Stimulated activated CD8-positive, alpha-beta memory T cell treated with anti-CD3 and anti-CD28 coated beads, Interleukin-15, amount 100 ng/mL, for 48 hours (primary cell): ENCODE measurements around the gene RALBP1.

Experiments
- DNase-seq, 2 donors: peaks; one replicate each; pipeline ENCODE4 v3.0.0-alpha.2; 2020; ENCODE audit warnings: low read depth in 2 of 2

The RALBP1 gene

DNA sequence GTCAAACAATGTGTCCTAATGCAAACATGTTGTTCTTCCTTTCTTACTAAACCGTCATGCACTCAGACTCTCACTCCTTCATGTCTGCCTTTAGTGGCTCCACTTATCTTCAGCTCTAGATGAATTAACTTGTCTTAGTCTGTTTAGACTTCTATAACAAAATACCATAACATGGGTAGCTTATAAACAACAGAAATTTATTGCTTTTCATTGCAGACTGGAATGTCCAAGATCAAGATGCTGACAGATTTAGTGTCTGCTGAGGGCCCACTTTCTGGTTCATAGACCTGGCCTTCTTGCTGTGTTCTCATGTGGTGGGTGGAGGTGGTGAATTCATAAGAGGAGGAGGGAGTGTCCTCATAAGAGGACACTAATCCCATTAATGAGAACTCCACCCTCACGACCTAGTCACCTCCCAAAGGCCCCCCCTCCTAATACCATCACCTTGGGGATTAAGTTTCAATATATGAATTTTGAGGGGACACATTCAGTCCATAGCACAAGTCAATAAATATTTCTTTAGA, 32.3 kb downstream of the RALBP1 start:
- DNase-seq, result no peak

DNA sequence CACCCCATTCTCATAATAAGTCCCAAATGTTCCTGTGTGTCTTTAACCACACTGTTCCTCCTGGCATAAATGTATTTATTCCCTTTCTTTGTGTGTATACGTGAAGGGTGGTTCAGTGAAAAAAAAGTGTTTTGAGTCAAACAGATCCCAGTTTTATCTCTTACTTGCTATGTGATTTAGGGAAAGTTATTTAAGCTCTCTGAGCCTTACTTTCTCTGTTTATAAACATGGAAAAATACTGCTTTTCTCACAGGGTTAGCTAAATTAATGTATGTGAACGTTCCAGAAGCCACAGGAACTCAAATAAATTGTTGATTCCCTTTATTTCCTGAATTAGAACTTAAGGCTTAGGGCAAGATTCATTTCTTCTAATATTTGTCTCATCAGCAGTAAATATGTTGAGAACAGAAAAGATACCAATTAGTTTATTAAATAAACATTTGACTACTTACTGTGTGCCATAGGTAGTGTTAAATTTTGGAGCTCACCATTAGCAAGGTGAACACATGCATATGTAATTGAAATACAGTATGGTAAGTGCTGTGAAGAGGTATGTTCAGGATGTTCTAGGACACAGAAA, 33.2 kb downstream of the RALBP1 start:
- no peak for DNase-seq

DNA sequence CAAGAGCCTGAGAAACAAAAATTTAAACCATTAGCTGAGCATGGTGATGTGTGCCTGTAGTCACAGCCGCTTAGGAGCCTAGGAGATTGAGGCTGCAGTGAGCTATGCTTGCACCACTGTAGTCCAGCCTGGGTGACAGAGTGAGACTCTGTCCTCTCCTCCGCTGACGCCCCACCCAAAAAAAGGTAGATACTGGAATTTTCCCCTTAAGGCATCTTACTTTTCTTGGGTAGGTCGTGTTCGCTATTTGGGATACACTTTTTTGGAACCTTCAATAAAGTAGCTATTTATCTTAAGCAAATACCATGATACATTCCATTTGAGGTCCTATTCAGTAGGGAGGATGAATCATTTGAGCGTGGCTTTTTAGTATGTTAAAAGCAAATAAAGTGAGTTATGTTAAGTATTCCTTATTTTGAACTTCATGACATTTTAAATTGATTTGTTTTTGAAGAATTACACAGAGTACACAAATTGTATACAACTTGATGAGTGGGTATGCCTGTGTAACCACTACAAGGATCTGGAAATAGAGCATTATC, 38.7 kb downstream of the RALBP1 start:
- no peak for DNase-seq

DNA sequence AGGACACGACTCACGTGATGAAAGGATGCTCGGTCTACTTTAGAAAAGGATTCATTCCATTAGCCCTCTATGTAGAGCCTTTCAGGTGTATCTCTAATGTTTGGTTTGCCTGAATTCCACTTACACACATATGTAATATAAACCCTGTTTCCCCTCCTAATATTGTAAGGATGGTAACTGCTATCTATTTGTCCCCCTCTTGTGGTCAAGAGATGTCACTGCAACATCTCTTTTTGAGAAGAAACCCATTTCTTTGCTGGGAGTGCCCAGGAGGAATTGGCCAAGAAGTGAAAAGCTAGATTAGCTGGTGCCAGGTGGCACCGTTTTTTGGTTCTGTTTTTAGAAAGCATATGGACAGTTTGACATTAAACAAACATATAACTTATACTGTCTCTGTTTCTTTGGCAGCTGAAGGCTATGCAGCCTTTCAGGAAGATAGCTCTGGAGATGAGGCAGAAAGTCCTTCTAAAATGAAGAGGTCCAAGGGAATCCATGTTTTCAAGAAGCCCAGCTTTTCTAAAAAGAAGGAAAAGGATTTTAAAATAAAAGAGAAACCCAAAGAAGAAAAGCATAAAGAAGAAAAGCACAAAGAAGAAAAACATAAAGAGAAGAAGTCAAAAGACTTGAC, 41.2 kb downstream of the RALBP1 start:
- no peak for DNase-seq

DNA sequence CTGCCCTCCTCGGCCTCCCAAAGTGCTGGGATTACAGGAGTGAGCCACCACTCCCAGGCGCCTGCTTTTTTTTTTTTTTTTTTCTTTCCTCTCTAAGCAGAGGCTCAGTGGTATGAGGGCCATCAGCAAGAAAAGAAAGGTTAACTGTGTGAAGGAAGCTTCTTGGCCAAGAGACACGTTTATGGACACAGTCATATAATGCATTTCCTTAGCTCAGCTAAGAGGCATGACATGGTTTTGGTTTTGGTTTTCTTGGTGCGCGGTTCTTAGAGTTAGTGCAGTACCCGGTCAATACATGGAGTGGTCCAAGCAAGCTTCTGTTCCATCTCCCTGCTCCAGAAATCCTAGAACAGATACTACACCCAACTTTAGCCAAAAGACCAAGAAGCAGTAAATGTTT, 42.6 kb downstream of the RALBP1 start:
- DNase-seq, result no peak

DNA sequence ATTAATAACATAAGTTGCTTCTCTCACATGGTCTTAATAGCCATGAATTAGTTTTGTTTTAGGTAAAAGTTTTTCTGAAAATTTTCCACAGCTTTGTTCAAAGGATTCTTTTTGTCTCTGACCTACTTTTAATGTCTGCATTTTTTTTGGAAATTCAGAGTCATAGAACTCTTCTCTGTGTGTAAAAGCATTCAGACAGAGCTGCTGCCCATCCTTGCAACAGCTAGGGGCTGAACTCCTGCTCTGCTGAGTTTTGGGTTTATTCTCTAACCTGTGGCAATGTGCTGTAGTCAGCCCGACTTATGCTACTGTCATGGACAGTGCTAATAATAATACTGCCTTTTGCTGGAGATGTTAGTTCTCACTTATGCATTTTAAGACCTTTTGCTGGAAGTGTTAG, 44.1 kb downstream of the RALBP1 start:
- no peak for DNase-seq

DNA sequence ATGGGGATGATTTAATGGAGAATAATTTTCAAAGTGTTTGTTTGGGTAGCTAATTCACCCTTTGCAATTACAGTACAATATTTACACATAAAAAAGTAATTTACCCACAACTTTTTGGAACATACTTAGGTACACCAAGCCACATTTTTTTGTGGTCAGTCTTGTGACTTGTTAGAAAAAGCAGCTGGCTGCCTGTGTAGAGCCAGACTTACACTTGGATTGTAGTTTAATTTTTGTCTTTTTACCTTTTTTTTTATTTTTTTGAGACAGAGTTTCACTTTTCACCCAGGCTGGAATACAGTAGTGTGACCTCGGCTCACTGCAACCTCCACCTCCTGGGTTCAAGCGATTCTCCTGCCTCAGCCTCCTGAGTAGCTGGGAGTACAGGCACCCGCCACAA, 45.4 kb downstream of the RALBP1 start:
- DNase-seq, result no peak

DNA sequence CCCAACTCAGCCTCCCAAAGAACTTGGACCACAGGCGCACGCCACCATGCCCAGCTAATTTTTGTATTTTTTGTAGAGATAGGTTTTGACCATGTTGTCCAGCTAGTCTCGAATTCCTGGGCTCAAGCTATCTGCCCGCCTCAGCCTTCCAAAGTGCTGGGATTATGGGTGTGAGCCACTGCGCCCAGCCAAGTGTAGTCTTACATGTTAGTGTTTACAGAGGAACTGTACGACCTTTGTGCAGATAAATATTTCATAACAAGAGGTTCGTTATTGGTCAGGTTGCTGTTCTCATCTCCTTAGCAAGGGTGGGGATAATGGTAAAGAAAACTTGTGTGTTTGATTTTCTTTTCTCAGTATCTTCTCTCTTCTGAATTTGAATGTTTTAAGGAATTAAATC, 46.5 kb downstream of the RALBP1 start:
- no peak for DNase-seq

DNA sequence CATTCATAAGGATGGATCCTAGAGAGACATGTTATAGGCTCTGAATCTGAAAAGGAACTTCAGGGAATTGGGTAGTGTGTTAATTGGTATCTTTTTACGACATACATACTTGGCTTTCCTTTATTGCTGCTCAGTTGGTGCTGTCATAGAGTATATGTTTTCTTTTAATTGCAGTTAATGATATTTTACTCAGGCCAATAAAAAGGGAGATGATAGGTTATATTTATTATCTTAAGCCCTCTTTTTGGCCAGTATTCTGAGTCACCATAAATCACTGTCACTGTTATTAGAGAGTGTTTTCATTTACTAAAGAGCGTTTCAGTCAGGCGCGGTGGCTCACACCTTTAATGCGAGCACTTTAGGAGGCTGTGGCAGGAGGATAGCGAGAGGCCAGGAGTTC, 47.6 kb downstream of the RALBP1 start:
- no peak for DNase-seq

DNA sequence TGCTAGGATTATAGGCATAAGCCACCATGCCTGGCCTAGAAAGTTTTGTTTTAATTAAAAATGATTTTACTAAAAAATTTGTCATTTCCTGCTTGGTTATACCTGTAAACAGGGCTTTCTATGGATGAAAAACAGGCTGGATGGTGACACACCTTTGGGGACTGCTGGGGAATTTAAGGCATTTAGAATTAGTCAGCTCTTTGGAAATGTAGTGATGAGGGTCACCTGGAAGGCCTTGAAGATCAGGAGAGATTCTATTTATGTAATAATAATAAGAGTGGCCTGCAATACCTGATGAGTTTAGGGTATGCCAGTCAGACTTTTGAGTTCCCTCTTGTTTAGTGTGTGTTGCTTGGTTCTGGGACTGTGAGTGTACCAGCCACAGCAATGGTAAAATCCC, 51.1 kb downstream of the RALBP1 start:
- no peak for DNase-seq

DNA sequence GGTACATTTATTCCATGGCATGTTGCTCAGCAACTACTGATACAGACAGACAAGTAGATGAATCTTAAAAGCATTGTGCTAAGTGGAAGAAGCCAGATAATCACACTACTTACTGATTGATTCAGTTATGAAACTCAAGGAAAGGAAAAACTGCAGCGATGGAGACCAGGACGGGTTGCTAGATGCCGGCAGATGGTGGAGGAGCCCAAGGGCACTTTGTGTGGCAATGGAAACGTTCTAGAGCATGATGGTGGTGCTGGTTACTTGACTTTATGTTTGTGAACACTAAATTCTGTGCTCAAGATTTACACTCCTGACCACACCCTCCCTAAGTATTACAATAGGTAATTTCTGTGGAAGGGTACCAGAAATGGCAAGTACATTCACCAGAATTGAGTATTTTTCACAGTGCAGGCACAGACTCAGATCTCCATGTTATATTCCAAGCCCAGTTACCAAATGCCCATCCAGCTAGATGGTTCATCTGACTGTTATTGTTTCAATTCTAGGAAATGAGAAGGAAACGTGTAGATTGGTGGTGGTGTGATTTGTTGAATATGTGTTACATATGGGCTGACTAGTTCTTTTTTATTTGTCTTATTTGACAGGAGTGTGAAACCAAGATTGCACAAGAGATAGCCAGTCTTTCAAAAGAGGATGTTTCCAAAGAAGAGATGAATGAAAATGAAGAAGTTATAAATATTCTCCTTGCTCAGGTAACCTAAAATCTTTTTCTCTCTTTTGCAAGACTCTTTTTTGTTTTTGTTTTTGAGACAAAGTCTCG, 55.1 kb downstream of the RALBP1 start:
- DNase-seq, result no peak

DNA sequence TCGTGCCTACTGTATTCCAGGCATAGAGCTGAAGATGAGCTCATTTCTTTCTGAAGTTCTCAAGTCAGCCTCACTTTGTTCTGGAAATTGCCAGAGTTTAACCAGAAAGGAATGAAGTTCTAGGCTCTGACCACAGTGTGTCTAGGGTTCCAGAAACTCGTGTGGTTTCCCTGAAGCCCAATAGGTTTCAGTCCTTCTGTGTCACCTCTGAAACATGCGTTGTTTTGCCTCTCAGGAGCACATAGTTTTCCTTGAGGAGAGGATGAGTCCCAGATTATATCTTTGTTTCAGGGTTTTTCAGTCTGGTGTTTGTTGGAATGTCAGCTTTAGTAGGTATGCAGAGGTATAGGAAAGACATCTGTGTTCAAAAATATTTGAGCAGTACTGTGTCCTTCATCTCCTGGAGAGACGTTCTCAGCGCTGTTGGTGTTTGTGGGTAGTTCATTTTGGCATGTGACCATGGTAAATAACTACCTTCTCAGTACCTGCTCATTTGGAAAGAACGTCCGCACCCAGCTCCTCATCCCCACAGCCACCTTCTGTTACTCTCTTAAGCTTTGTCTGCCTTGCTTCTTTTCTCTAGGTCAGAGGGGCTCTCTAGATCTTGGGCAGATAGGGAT, 56.6 kb downstream of the RALBP1 start:
- no peak for DNase-seq

DNA sequence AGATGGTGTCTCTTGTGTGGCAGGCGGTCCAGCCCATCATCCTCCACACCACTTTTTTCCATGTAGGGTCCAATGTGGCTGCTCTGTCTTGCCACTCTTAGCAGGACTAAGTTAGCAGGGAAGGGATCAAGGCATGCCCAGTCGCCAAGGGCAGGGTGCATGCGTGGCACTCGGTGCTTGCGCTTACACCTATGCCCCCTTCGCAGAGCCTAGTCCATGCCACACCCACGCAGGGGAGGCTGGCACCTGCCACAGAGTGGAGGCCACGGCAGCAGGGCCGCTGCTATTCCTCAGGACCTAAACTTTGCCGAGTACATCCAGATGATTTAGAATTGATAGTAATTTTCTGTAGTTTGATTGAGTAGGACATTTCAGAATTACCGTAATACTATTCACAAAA, 59.5 kb downstream of the RALBP1 start:
- no peak for DNase-seq

DNA sequence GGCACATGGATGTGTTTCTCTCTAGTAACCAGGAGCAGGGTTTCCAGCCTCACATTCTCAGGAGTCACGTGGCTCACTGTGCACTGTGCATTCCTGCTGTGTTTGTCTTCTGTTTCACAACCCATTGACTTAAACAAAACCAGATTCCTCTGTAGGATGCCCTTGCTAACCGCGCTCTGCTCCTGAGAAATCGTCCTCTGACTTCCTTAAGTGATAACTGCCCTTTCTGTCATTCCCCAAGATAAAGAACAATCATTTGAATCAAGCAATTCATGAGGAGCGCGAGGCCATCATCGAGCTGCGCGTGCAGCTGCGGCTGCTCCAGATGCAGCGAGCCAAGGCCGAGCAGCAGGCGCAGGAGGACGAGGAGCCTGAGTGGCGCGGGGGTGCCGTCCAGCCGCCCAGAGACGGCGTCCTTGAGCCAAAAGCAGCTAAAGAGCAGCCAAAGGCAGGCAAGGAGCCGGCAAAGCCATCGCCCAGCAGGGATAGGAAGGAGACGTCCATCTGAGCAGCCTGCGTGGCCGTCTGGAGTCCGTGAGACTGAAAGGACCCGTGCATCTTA, 60.2 kb downstream of the RALBP1 start:
- DNase-seq, result no peak

DNA sequence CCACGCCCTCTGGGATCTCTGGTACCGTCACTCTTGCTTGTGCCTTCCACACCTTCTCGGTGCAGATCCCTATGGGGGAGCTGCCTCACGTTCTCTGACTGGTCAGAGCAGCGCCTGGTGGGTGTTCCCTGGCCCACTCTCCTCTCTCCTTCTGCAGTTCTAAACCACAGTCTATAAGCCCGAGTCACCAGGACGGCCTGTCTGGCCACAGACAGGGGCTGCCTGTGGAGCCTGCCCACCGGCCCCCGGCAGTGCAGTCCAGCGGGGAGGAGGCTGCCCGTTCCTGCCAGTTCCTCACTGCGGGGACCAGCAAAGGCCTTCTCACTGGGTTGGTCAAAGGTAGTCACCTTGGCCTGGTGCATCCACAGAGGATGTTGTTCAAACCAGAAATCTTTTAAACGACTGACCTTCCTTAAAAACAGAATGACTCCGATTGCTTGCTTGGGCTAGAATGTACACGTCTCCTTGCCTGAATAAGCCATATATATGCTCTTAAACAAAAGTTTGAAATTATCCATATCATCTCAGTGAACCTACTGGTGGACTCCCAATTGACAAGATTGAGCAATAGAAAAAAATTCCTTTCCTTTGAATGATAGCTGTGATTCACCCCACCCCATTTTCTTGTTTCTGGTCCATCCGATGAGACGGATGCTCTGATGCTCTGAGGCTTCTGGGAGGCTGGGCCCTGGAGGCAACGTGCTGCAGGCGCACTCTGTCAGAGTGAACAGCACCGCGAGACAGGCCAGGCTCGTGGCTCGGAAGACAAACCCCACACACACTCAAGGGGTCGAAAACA, 61.2 kb downstream of the RALBP1 start:
- DNase-seq, result no peak

DNA sequence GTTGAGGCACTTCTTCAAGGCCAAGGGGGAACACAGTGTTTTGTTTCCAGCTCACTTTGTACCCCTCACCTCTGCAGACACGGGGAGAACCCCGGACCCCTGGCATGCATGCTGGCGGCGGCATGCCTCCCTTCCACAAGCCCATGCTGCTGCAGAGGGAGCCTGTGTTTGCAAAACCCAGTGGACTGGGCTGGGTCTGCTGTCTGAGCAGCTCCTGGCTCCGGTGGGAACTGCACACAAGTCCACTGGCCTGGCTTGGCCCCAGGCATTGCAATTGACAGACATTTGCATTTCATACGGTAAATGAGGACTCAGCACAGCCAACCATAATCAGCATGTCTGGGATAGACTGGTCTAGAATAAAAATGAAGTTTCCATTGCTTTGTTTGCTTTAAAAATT, 62.4 kb downstream of the RALBP1 start:
- no peak for DNase-seq

DNA sequence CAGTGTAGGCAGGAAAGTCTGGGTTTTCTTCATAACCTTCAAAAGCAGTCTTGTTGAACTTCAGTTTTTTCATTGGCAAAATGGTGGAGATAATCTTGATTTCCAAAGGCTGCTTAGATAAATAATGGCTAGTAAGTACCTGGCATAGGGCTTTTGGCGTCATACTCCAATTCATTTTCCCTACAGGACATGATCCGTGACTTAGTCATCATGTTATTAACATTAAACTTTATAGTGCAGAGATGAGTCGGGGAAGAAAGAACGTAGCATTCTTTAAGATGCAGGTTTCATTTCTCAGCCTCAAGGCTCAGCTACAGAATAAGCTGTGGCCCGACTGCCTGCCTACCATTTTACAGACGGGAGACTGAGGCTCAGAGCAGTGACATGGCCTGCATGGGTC, 64.0 kb downstream of the RALBP1 start:
- no peak for DNase-seq

DNA sequence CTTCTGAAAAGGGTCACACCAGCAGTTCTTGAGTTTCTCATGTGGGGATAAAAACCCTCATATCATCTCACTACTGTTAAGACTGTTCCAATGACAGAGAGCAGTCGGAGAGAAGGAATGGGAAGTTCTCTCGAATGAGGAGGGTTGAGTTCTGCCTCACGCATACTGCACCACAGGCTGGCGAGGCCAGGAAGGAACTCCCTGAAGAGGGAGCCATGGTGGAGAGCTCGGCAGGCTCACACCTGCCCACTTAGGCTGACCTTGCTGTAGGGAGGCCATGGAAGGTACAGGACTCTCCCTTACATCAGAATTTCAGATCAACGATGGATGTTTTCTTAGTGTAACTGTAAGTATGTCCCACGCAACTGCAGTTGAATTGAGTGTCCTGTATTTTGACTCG, 64.6 kb downstream of the RALBP1 start:
- DNase-seq, result no peak

DNA sequence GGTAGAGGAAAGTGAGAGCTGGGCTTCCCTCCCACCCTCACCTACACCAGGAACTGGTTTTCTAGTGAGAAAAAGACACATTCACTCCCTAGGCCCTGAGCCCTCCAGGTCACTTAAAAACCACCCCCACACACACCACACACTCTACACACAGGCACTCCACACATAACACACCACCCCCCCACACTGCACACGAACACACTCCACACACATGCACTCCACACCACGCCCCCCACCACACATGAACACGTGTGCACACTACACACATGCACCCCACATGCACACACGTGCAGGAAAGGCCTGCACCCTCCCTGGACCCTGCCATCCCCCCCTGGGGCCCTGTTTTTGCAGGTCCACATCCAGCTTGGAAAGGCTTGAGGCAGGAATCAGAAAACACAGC, 67.6 kb downstream of the RALBP1 start:
- no peak for DNase-seq

DNA sequence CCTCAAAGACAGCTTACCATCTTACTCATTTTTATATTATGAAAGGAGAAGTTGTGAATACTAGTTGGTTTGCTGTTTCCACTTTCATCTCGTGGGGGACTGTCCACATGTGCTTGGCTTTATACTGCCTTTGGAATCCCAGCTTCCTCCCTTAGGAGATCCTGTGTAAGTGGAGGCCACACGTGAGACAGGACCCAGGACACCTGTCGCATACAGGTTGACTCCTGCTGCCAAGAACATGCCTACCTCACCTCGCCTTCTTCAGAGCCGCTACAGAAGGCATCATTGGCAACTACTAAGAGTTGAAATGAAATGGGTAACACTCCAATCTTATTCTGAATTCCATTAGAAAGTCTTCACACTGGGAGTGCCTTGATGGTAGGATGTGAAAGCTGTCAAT, 69.7 kb downstream of the RALBP1 start:
- DNase-seq, result no peak

DNA sequence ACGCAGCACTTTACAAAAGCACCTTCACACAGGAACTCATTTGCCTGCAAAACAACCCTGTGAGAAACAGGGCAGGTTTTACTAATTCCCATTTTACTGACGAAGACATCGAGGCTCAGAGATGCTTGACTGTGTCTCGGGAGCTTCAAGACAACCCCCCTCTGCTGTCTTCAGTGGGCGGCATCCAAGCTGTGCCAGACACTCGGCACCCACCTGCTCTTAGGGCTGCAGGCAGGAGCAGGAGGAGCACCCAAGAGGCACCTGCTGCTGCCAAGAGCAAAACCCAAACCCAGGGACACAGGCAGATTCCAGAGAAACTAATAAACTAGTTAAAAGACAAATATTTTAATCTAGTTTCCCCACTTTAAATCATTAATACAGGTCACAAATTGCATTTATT, 71.2 kb downstream of the RALBP1 start:
- DNase-seq, result no peak
